Loucy (cell line): ENCODE results near the gene NUF2.

Experiments used
- H2AFZ ChIP-seq: fragments of 200-600 bp; sonication (generic); 2 replicates; pipeline ENCODE4 v1.6.0; 2016; ENCODE audit warnings: antibody characterized with exemption, mild to moderate bottlenecking, low read length, moderate library complexity
- H3F3A ChIP-seq: fragments of 200-600 bp; 2 replicates; pipeline ENCODE4 v1.6.0; 2016; ENCODE audit warnings: antibody characterized with exemption, low read depth, mild to moderate bottlenecking
- H3K27me3 ChIP-seq: fragments of 200-600 bp; sonication (generic); 2 replicates; pipeline ENCODE4 v1.6.1; 2014; ENCODE audit warnings: low read length, mild to moderate bottlenecking; ENCODE audit not compliant: insufficient read depth, poor library complexity, severe bottlenecking
- H3K36me3 ChIP-seq: fragments of 200-600 bp; sonication (generic); 2 replicates; pipeline ENCODE4 v1.6.1; 2016; ENCODE audit warnings: low read length; ENCODE audit not compliant: insufficient read depth
- H3K4me1 ChIP-seq: fragments of 200-600 bp; sonication (generic); 2 replicates; pipeline ENCODE4 v1.5.1; 2014; ENCODE audit warnings: low read length, mild to moderate bottlenecking; ENCODE audit not compliant: insufficient read depth, poor library complexity, severe bottlenecking
- H3K4me2 ChIP-seq: fragments of 200-600 bp; sonication (generic); 2 replicates; pipeline ENCODE4 v1.6.0; 2014; ENCODE audit warnings: antibody characterized with exemption, low read length, low read depth, mild to moderate bottlenecking; ENCODE audit not compliant: poor library complexity, severe bottlenecking
- H3K4me3 ChIP-seq: fragments of 200-600 bp; sonication (generic); 2 replicates; pipeline ENCODE4 v1.5.1; 2014; ENCODE audit warnings: low read length, mild to moderate bottlenecking, mixed read lengths; ENCODE audit not compliant: poor library complexity, severe bottlenecking
- H3K79me2 ChIP-seq: fragments of 200-600 bp; sonication (generic); 2 replicates; pipeline ENCODE4 v1.6.1; 2014; ENCODE audit warnings: low read length; ENCODE audit not compliant: insufficient read depth
- H3K9ac ChIP-seq: fragments of 200-600 bp; sonication (generic); 2 replicates; pipeline ENCODE4 v1.6.0; 2014; ENCODE audit warnings: mild to moderate bottlenecking, low read depth, low read length, moderate library complexity; ENCODE audit not compliant: poor library complexity, severe bottlenecking
- H3K9me2 ChIP-seq: fragments of 200-600 bp; sonication (generic); replicated peaks from 2 replicates; pipeline ENCODE4 v1.6.1; 2016; ENCODE audit warnings: low read depth, low read length, mixed read lengths
- H3K9me3 ChIP-seq: fragments of 200-600 bp; sonication (generic); 2 replicates; pipeline ENCODE4 v1.6.1; 2014; ENCODE audit warnings: mild to moderate bottlenecking, antibody characterized with exemption, low read length, low read depth; ENCODE audit not compliant: insufficient read depth
- H4K20me1 ChIP-seq: fragments of 200-600 bp; sonication (generic); 2 replicates; pipeline ENCODE4 v1.6.0; 2014; ENCODE audit warnings: antibody characterized with exemption, low read length, mild to moderate bottlenecking; ENCODE audit not compliant: insufficient read depth, poor library complexity, severe bottlenecking
- CTCF ChIP-seq: fragments of 200-600 bp; sonication (generic); conservative IDR thresholded peaks from 2 replicates; pipeline ENCODE4 v1.5.1; 2014; ENCODE audit warnings: mild to moderate bottlenecking, antibody characterized with exemption, low read length
- EZH2phosphoT487 ChIP-seq: fragments of 200-600 bp; IDR thresholded peaks from 2 replicates; pipeline ENCODE4 v1.6.1; 2018; ENCODE audit warnings: antibody characterized with exemption, mild to moderate bottlenecking, moderate library complexity, borderline replicate concordance

The NUF2 gene

GRCh38 chr1:163361123-163361934 lies 39.6 kb downstream of the NUF2 start:
- Histone ChIP-seq H3K4me3 (peak overlapping the region; percentile 2), H3K4me2 (peak overlapping the region; percentile 49), H2AFZ (peak overlapping the region; percentile 59), H3K9me3 (no peaks in the 10 kb centered on the region), H3K9me2 (no peaks in the 10 kb centered on the region), H3K36me3 (peaks cover 10% of the 10 kb centered on the region; the same call in 1 of the 2 replicates), H3K79me2 (no peaks in the 10 kb centered on the region), H4K20me1 (no peaks in the 10 kb centered on the region), H3F3A (no peaks in the 10 kb centered on the region), H3K9ac (no peak overlapping the region), H3K4me1 (no peaks in the 10 kb centered on the region), H3K27me3 (no peaks in the 10 kb centered on the region)
- TF ChIP-seq CTCF (peak; percentile 79), EZH2phosphoT487 (no peak)

DNA sequence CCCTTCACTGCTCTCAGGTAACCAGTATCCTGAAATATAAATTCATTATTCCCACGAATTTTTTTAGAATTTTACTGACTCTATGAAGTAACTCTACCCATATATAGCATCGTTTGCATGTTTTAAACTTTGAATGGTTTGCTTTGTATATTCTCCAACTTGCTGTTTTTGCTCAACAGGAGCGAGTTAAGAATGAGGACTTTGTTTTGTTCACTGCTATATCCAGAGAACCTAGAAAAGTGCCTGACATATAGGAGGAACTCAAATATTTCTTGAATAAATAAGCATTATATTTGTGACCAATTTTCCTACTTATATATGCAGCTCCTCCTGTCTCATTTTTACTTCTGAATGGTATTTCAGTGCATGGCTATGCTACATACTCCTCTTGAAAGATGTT lies 43.4 kb downstream of the NUF2 start:
- no peak overlapping the region for H3K4me2 ChIP-seq
- H4K20me1 ChIP-seq, result no peaks in the 10 kb centered on the region
- H2AFZ ChIP-seq, result no peak overlapping the region
- H3K27me3 ChIP-seq, result peaks cover 4% of the 10 kb centered on the region
- no peaks in the 10 kb centered on the region for H3K9me2 ChIP-seq
- H3K9ac ChIP-seq, result no peak overlapping the region
- H3K4me3 ChIP-seq, result no peak overlapping the region
- H3K36me3 ChIP-seq, result no peaks in the 10 kb centered on the region
- H3K79me2 ChIP-seq, result no peaks in the 10 kb centered on the region
- no peaks in the 10 kb centered on the region for H3K9me3 ChIP-seq
- TF ChIP-seq CTCF (no peak), EZH2phosphoT487 (no peak)
- no peaks in the 10 kb centered on the region for H3K4me1 ChIP-seq
- H3F3A ChIP-seq, result no peaks in the 10 kb centered on the region

- Histone ChIP-seq H3K36me3 (no peaks in the 10 kb centered on the region), H4K20me1 (no peaks in the 10 kb centered on the region), H2AFZ (no peak overlapping the region), H3K79me2 (no peaks in the 10 kb centered on the region), H3K9me3 (no peaks in the 10 kb centered on the region), H3F3A (no peaks in the 10 kb centered on the region), H3K4me3 (no peak overlapping the region), H3K9ac (no peak overlapping the region), H3K27me3 (peaks cover 4% of the 10 kb centered on the region), H3K4me2 (no peak overlapping the region), H3K4me1 (no peaks in the 10 kb centered on the region), H3K9me2 (no peaks in the 10 kb centered on the region)
- TF ChIP-seq EZH2phosphoT487 (no peak), CTCF (no peak)
These were observed 44.8 kb downstream of the NUF2 start for GRCh38 chr1:163366555-163366954.
